Measurements from ENCODE around the gene MOG. TPM values are rescaled to one million over a fixed set of nuclear protein-coding genes. Genes with fewer than 3 reads are reported as not detected.
A peak's percentile ranks its signal among the peaks of the same experiment; 100 is the strongest.

Gene MOG
- total and polyA plus RNA-seq, 2 donors (not counting 1 experiment from before 2014, with no cell fraction given), result not detected

DNA sequence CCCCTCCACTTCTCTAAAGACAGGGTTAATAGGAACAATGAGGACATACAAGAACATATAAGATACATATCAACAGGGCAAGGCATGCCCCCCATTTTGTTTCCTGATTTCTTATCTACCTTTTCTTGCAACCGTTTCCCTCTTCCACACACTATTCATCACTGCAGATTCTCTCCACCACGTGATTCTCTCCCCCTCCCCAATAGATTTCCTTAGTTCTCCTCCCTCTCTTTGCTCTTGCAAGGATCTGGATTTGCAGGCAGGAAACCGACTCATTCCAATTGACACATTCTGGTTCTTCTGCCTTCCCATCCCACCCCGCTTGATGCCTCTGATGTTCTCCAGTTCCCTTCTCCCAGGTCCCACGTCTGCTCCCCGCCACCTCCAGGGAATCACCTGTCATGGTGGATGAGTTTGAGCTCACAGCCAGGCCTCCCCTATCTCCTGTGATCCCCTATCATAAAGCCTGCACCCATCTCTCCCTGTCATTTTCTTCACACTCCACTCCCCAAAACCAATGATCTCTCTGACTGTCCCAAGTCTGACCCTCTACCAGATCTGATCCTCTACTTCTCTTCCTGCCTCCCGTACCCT, 31.5 kb upstream of the MOG start:
- Histone ChIP-seq H3K79me2 (ENCODE audit: control insufficient read depth, insufficient read depth, low read length) (no peaks in the 10 kb centered on the region), H3K36me3 (replicated peaks in 1 of 2; ENCODE audit: control extremely low read depth in 1 of 2, control insufficient read depth in 1 of 2, extremely low read depth in 1 of 2, insufficient read depth in 2 of 2, low read length in 1 of 2) (peaks cover 0 to 24% of the 10 kb centered on the region in 2 experiments), H2AFZ (ENCODE audit: insufficient read depth, low read depth, low read length, poor library complexity, severe bottlenecking) (no peak overlapping the region), H3K4me3 (ENCODE audit: control extremely low read depth in 1 of 5, extremely low read depth in 1 of 5, insufficient read depth in 1 of 5, low read depth in 2 of 5, low read length in 4 of 5) (no peak overlapping the region), H3K4me2 (replicated peaks; ENCODE audit: low read depth, low read length, poor library complexity, severe bottlenecking) (no peak overlapping the region), H4K20me1 (ENCODE audit: control insufficient read depth, insufficient read depth, low read length, poor library complexity, severe bottlenecking) (peaks cover 6% of the 10 kb centered on the region), H3K9ac (ENCODE audit: low read length) (no peak overlapping the region), H3K9me3 (ENCODE audit: control extremely low read depth in 1 of 3, control insufficient read depth in 2 of 3, insufficient read depth in 1 of 3, low read length in 2 of 3) (no peaks in the 10 kb centered on the region), H3K27me3 (replicated peaks in 1 of 4; ENCODE audit: control extremely low read depth in 1 of 4, control insufficient read depth in 3 of 4, insufficient read depth in 4 of 4, low read length in 3 of 4) (no peaks in the 10 kb centered on the region), H3K4me1 (ENCODE audit: control insufficient read depth in 2 of 2, insufficient read depth in 2 of 2, low read length in 2 of 2) (peaks cover 16 to 28% of the 10 kb centered on the region in 2 donors), H3K27ac (ENCODE audit: low read length in 2 of 2) (peak overlapping the region in 1 of 2 donors; percentile 53)
- intact Hi-C loops (cut with micrococcal nuclease), result loop anchor here (5.0 kb wide), 2 partner anchors 73 to 127 kb away; a partner anchor contains a TSS
- Mint-ChIP-seq H3K27me3 (no peaks in the 10 kb centered on the region), H3K27ac (peak overlapping the region; percentile 72), H3K9me3 (ENCODE audit: insufficient read depth) (no peaks in the 10 kb centered on the region), H3K4me3 (no peak overlapping the region), H3K4me1 (peaks cover 28% of the 10 kb centered on the region)
- DNase-seq (no peak), ATAC-seq (ENCODE audit: low read depth) (no peak)
- TF ChIP-seq EZH2 (IDR thresholded peaks at IDR 0.05; ENCODE audit: borderline replicate concordance, insufficient read depth, low read depth, low read length, poor library complexity, severe bottlenecking), result no peak
- TF ChIP-seq, protein P1, sequence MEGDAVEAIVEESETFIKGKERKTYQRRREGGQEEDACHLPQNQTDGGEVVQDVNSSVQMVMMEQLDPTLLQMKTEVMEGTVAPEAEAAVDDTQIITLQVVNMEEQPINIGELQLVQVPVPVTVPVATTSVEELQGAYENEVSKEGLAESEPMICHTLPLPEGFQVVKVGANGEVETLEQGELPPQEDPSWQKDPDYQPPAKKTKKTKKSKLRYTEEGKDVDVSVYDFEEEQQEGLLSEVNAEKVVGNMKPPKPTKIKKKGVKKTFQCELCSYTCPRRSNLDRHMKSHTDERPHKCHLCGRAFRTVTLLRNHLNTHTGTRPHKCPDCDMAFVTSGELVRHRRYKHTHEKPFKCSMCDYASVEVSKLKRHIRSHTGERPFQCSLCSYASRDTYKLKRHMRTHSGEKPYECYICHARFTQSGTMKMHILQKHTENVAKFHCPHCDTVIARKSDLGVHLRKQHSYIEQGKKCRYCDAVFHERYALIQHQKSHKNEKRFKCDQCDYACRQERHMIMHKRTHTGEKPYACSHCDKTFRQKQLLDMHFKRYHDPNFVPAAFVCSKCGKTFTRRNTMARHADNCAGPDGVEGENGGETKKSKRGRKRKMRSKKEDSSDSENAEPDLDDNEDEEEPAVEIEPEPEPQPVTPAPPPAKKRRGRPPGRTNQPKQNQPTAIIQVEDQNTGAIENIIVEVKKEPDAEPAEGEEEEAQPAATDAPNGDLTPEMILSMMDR (IDR thresholded peaks at IDR 0.05), result no peak
- WGBS (ENCODE audit: insufficient coverage), result 86% methylated on average over 5 of the region's 7 CpGs
- POLR2A ChIA-PET, result no interaction called here
- CTCF ChIA-PET, result interaction anchor here (0.8 to 13.5 kb wide), 2 partner anchors 10 to 26 kb away, joined by 4 to 226 read pairs; no protein-coding TSS in a partner anchor

Measured in B cell (primary cell).